Measurements from ENCODE around the gene TFPT. TPM values are rescaled to one million over a fixed set of nuclear protein-coding genes. Genes with fewer than 3 reads are reported as not detected.

The TFPT gene, protein sequence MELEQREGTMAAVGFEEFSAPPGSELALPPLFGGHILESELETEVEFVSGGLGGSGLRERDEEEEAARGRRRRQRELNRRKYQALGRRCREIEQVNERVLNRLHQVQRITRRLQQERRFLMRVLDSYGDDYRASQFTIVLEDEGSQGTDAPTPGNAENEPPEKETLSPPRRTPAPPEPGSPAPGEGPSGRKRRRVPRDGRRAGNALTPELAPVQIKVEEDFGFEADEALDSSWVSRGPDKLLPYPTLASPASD
- total RNA-seq: 10 to 100 TPM; 14.0 to 16.8 TPM
- long read RNA-seq, partial matches to known transcripts: 1 of 4 reads
- long read RNA-seq, other reads (novel, unspliced or antisense): 1 of 4 reads

DNA sequence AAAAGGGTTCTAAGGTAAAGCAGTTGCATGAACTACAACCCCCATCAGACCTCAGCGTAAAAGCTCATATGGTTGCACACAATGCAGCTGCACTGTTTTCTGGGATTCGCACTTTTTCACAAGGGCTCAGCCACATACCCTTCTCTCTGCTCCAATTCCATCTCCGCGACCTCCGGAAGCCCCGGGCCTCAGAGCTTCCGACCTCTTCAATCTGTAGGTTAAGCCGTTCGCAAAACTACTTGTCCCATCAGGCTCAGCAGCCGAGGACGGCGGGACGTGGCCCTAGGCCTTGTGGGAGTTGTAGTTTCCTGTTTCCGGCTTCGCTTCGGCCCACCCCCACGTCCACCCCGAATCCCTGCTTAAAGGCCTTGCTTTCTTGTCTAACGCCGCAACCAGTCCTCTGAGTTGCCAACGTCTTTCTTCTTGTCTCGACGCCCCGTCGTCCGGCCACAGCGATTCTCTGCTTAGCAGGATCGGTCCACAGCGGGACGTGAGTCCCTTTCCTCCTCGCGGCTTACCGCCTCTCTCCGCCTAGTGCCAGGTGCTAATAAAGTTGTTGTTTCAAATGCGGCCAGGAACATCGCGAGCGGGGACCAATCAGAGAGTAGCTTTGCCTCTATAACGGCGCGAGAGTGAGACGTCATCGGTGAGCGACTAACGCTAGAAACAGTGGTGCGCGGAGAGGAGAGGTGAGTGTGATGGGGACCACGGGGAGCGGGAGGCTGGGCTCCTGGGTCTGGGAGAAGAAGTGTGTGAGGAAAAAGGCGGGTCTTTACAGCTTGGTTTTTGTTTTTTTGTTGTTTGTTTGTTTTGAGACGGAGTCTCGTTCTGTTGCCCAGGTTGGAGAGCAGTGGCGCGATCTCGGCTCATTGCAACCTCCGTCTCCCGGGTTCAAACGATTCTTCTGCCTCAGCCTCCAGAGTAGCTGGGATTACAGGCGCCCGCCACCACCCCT is at the start of gene TFPT, which contains the start of gene PRPF31:
Gene TFPT, minus strand, starts transcription at position 549 of the 955 bp plus-strand sequence. Its CDS starts 388 bp downstream, at position 161.
Gene PRPF31, plus strand, starts transcription at position 646 of the 955 bp plus-strand sequence. CDS start 2,525 bp downstream, outside the sequence.
- intact Hi-C loops (cut with DNase I): no loop called here
- peak; percentile 95 to 97 for ATAC-seq

DNA sequence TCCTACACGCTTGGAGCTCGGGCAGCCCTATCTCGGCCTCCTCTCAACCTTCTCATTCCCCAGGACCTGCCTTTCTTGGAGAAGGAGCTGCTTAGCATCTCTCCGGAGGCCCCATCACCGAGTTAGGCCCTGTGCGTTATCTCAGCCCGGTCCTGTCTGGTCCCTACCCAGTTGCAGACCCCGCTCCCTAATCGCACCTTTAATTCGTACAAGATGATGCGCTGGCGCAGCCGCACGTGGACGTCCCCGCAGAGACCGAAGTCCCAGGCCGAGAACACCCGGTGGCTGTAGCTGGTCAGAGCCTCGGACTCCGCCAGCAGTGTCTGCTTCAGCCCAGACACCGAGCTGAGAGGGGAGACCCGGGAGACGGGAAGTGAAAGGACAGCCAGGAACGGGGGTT is 49.8 kb upstream of the TFPT start:
- DNase-seq (no peak), ATAC-seq (no peak)
- intact Hi-C loops (cut with DNase I): loop anchor here in 1 of 2 donors (5.0 kb wide), 1 partner anchor 67 kb away; no protein-coding TSS in a partner anchor

More for the DNA sequence above, at the start of gene TFPT, which contains the start of gene PRPF31:
- peak; percentile 98 for DNase-seq

DNA sequence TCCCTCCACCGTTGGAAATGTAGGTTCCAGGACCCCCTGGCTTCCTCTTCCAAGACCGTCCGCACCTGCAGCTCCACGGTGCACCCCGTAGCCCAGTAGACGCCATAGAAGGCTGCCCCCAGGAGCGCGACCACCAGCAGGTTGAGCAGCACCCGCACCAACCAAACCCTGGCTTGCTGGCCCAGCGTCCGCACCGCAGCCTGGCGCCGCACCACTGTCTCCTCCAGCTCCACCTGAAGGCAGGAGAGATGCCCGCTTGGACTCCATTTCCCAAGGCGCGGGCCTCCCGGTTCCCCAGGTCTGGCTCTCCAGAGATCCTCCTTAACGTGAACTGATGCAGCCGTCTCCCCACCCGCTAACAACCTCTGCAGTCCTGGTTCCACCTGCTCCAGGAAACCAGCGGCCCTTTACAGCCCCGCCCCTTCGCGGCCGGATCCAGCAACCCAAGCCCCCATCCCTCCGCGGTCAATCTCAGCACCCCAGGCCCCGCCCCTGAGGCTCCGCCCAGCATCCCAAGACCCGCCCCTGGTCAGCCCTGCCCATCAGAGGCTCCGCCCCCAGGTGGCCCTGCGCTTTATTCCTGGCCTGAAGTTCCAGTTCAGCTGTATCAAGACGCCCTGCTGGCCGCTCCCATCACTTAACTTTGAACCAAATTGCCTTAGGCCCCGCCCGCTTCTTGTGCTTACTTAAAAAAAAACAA is 49.1 kb upstream of the TFPT start:
- intact Hi-C loops (cut with DNase I): loop anchor here in 1 of 2 donors (5.0 kb wide), 1 partner anchor 68 kb away; no protein-coding TSS in a partner anchor
- no peak for DNase-seq
- ATAC-seq: peak in 1 of 2 donors; percentile 29

DNA sequence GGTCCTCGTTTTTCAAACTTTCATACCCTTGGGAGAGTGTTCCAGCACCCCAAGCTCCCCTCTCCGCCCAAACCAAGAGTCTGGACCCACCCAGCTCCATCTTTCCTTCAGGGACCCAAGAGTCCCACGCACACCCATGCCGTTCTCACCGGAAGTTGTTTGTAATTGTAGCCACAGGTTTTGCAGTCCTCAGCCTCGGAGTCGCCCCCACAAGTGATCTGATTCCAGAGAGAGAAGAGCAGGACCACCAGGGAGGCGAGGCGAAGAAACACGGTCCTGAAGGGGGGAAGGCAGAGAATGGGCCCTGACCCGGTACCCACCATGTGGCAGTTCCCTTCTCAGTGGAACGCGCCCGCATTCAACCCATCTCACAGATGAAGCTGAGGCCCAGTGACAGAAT is 47.4 kb upstream of the TFPT start:
- DNase-seq (no peak), ATAC-seq (no peak)
- intact Hi-C loops (cut with DNase I): no loop called here

DNA sequence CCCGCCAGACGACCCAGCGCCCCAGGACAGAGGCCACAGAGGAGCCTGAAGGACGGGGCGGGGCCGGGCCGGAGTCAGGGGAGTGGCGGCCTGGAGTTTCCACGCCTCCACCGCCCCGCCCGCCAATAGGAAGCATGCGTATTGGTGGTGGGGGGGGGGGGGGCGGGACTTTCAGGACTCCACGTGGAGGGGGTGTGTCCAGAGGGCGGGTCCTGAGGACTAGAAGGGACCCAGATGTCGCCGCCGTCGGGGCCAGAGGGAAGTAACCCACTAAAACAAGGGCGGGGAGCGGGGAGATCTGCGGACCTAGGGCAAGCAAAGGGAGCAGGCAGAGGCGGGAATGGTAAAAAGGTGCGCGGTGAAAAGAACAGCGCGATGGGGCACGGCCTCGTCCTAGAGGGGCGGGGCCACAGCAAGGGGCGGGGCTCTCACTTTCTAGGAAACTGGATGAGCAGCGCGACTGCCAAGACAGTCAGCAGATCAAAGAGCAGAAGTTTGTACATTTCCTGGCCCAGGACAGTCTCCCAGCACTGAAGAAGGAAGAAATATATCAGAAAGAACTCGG is 46.9 kb upstream of the TFPT start:
- DNase-seq (peak; percentile 91), ATAC-seq (peak; percentile 33 to 48)
- intact Hi-C loops (cut with DNase I): no loop called here

DNA sequence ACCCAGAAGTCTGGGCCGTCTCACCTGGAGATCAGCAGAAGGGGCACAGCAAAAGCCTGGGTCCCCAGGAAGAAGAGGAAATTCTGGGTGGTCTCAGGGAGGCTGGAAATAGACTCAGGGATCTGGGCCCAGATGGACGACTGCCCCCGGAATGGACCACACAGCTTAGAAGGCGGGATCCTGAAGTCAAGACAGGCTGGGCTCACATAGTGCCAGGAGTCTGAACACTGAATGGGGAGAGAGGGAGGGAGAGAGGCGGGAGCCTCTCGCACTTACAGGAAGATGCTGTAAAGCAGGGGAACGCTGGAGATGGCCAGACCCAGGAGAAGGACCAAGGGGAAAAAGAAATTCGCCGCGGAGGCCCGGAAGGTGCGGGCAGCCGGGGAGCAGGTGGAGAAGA is 45.4 kb upstream of the TFPT start:
- no peak for DNase-seq
- no peak for ATAC-seq
- intact Hi-C loops (cut with DNase I): no loop called here

DNA sequence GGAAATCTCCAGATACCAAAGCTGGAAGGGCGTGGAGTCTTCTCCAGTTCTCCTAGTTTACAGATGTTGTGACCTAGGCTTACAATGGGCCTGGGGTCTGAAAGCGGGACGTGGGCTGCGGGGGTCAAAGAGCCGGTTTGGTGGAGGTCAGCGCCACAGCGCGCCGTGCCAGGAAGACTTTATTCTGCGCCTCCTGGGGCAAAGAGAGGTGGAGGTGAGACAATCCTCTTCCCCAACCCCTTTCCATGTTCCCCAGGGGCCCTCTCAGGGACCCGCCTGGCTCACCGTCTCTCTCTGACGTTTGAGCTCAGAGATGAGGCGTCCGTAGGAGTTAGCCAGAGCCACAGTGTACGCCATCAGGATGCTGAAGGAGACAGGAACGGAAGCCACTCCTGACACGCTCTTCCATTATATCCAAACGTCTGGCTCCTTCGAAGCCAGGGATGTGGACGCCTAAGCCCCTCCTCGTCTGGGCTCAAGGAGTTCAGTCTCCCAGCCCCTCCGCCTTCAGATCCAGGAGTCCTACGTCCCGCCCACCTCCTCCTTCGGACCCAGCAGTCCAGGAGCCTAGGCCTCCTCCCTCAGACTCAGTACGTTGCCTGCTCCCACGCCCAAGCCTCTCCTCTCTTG is 44.8 kb upstream of the TFPT start:
- intact Hi-C loops (cut with DNase I): no loop called here
- DNase-seq (no peak), ATAC-seq (no peak)

DNA sequence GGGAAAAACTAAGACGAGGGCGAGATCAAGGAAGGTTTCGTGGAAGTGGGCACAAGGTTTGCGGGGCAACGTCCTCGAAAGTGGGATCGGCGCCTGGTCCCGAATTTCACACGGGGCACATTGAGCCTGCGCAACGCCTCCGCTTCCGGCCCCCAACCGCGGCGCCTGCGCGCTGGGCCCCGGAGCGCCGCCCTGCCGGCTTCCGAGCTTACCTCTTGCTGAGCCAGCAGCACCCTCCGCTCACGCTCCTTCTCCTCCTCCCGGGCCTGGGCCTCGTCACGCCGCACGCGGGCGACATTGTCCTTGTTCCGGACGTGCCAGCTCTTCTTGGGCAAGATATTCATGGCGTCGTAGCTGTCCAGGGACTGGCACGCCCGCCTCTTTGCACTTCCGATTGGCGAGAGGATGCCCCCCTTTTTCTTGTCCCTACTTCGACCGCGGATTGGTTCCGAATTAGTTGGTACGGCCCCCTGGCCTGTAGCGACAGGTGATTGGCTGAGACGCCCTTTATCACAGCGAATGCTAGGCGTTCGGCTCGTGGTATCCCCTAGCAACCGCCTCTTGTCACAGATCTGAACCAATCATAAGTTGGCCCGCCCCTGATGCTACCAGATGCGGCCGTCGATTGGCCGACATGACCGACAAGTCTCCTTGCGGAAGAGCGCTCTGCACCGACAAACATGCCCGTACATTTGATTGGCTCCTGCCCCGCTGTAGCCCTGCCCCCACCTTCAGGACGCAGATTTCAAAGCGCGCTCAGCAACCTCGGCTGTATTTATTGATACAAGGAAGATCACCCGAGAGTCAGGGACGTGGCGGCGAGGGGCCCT is 44.1 kb upstream of the TFPT start, which contains the start of gene LENG1:
Gene LENG1, minus strand, starts transcription at position 370 of the 830 bp plus-strand sequence. Its CDS starts 26 bp downstream, at position 344.
- peak; percentile 100 for DNase-seq
- peak; percentile 94 to 95 for ATAC-seq
- intact Hi-C loops (cut with DNase I): no loop called here

DNA sequence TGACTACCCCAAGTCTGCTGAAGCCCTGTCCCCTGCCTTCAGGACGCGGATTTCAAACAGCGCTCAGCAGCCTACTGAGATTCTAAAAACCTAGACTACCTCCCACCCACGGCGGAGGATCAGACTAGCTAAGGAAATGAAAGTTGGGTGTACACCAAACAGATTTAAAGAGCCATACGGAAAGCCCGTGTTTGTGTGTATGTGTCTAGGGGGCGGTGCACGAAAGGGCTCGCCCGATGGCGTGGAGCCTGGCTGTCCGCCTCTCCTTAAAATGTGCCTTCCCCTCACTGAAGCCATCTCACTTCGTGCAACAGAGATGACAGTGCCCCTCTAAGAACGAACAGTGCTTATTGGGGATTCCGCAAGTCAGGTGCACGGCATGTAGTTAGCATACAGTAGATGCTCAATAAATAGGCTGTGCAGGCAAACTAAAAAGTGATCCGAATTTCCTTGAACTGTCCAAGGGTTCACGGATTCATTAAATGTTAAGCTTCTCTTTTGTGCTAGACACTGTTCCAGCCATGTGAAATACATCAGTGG is 43.4 kb upstream of the TFPT start:
- intact Hi-C loops (cut with DNase I): no loop called here
- ATAC-seq (no peak), DNase-seq (no peak)

DNA sequence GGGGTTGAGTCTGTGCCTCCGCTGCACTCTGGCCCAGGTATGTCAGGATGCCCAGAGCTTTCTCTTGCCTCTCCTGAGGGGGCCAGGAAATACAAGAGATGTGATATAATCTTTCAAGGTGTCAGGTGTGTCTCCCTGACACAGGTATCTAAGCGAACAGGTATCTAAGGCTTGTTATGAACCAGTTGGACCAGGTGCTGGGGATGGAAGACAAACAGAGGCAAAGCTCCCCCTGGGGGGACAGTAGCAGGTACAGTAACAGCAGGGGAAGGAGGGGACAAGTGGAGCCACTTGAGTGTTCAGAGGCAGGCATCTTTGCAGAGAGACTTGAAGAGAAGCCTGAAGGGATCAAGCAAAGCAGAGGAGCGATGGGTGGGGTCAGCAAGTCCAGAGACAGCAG is 41.5 kb upstream of the TFPT start:
- DNase-seq (no peak), ATAC-seq (no peak)
- intact Hi-C loops (cut with DNase I): no loop called here

DNA sequence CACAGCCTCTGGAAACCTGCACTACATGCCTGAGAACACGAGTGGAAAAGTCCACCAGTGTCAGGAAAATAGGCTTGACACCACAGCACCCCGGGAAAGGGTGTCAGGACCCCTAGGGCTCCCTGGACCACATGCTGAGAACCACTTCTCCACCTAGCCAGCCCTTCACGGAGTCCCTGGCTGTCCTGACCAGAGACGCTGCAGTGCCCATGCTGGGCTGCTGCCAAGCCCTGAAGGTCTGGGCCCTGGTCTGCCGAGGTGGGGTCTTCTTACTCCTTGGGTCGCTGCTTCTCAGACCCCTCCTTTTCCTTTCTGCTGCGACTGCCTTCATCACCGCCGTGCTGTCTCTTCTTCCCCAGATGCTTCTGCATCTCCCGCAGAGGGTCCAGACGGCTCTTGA is 41.0 kb upstream of the TFPT start:
- DNase-seq: no peak

DNA sequence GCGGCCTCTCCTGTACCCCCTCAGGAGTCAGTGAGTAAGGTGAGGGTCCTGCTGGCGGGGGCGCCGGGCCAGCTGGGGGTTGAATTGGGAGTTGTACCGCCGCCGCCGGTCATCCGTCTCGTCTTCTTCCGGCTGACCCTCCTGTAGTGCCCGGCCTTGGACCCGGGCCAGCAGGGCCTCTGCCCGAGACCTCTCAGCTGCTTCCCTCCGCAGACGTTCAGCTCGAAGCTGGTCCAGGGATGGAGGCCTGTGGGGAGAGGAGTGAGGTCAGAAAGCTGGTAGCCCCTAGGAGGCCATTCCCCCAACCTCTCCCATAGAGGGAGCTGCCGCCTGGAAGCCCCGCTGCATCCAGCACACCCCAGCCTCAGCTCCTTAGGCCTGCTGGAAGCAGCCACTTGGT is 40.2 kb upstream of the TFPT start:
- intact Hi-C loops (cut with DNase I): no loop called here

More for the DNA sequence above, 41.0 kb upstream of the TFPT start:
- ATAC-seq: no peak
- intact Hi-C loops (cut with DNase I): no loop called here

DNA sequence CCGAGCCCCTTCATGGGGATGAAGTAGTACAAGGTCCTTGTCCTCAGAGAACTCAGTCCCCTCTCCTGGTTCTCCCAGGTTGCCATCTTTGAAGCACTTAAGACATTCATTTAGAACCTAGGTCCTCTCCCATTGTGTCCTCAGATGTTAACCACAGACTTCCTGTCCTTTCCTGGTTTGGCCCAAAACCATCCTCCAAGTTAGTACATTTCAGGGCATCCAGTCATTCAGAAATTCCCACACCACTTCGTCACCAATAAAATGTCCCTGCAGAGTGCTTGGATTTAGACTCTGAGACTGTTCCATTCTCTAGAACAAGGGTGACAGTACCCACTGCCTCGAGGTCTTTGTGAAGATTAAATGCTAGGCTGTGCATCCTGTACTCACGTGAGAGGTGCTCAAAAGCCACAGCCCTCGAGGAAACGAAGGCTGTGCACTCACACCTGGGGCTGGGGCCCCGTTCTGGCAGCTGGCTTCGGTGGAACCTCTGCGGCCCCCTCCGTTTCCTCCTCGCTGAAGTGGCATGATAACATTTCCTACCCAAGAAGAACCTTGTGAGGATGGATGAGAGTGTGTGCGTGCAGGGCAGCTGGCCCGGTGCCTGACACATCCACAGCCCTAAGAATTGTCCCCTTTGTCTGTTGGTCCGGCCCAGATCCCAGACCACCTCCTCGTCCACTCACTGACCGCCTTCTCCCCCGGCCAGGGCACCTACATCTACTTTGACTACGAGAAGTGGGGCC is 39.3 kb upstream of the TFPT start:
- ATAC-seq (no peak), DNase-seq (no peak)
- intact Hi-C loops (cut with DNase I): no loop called here

More for the DNA sequence above, 40.2 kb upstream of the TFPT start:
- DNase-seq (no peak), ATAC-seq (no peak)

DNA sequence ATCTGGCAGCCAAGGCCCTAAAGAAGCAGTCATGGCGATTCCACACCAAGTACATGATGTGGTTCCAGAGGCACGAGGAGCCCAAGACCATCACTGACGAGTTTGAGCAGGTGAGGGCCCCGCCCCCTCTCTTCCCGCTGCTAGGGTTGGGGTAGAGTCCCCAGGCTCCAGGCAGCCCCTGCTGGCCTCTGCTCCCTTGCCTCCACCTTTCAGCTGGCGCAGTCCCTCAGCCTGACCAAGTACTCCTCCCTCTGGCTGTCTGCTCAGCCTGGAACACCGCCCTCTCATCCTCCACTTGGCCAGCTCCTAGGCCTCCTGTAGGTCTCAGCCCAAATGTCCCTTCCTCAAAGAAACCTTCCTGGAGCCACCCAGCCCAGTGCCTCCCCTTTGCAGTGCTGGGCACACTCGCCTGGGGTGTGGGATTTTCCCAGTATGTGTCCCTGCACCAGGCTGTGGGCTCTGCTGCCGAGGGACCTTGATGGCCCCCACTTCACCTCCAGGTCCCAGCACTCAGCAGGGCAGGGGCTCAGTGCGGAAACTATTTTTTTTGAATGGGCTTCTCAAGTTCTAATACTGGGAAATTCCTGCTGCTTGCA is 38.4 kb upstream of the TFPT start:
- DNase-seq (no peak), ATAC-seq (peak in 1 of 2 donors; percentile 1)
- intact Hi-C loops (cut with DNase I): no loop called here

DNA sequence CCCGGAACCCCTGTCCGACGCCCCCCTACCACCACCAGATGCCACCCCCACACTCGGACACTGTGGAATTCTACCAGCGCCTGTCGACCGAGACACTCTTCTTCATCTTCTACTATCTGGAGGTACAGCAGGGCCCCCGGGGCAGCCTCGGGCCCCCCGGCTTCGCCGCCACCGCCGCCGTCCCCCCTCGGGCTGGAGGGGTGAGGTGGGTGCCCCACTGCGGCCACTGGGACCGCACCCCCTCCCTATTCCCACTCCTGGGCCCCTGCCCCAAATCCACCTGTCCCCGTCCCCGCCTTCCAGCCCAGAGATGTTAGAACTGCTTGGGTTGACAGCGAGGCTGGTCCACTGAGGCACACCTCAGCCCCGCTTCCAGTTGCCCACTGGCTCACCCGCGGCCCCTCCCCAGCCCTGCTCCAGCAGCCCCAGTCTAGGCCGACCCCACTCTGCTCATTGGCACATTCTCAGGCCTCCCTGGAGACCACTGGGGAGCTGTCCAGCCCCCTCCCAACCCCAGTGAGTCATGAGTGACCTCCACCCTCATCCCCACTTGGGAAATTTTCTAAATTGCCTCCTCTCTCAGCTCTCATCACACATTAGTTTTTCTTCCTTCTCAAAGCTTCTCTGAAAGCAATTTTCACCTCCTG is 37.5 kb upstream of the TFPT start:
- DNase-seq: no peak
- peak in 1 of 2 donors; percentile 16 for ATAC-seq
- intact Hi-C loops (cut with DNase I): no loop called here

DNA sequence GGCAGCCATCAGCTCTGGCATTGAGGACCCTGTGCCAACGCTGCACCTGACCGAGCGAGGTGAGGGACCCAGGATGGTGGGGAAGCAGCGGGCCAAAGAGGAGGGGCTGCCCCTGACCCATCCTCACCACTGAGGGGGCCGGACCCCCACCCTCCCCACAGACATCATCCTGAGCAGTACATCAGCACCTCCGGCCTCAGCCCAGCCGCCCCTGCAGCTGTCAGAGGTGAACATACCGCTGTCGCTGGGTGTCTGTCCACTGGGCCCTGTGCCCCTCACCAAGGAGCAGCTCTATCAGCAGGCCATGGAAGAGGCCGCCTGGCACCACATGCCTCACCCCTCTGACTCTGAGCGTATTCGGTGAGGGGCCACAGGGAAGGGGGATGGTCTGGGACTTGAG is 36.8 kb upstream of the TFPT start:
- intact Hi-C loops (cut with DNase I): no loop called here
- ATAC-seq (no peak), DNase-seq (no peak)
